SKM-1 (cell line): ENCODE data around the gene SLC27A1.
A peak's percentile ranks its signal among the peaks of the same experiment; 100 is the strongest.
"Not testable (repeated sequence)": the region's sequence is repeated elsewhere in the genome, so short reads cannot be mapped to it uniquely, and the experiment has no call there.

ENCODE experiments used
- DNase-seq: peaks from one replicate; lab custom pipeline; 2025; ENCODE audit not compliant: unreplicated experiment; lab: John Stamatoyannopoulos, UW

SLC27A1 gene

GRCh38 chr19:17456127-17456526 is 14.2 kb upstream of the SLC27A1 start:
- no peak for DNase-seq

GRCh38 chr19:17457616-17458015 is 12.7 kb upstream of the SLC27A1 start:
- DNase-seq = no peak

- DNase-seq = no peak
These were observed 11.4 kb upstream of the SLC27A1 start for GRCh38 chr19:17458970-17459369.

GRCh38 chr19:17460372-17461230 is 9.7 kb upstream of the SLC27A1 start, which contains the start of gene NXNL1:
TSS of gene NXNL1 (minus strand) at chr19:17460926. CDS start at chr19:17460869, 57 bp downstream.
- DNase-seq = no peak

DNA sequence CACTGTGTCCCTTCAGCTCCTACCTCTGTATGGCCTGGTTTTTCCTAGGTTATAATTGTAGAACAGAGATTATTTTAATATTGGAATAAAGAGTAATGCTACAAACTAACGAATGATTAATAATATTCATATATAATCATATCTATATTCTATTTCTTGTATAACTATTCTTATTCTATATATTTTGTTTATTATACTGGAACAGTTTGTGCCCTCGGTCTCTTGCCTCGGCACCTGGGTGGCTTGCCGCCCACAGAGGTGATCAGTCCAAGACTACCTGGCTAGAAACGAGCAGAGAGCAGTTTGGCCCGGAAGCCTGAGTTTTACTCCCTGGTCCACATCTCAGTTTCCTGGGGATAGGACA is 3.9 kb upstream of the SLC27A1 start:
- no peak for DNase-seq

- no peak for DNase-seq
These were observed 2.6 kb upstream of the SLC27A1 start for GRCh38 chr19:17467471-17468301.

DNA sequence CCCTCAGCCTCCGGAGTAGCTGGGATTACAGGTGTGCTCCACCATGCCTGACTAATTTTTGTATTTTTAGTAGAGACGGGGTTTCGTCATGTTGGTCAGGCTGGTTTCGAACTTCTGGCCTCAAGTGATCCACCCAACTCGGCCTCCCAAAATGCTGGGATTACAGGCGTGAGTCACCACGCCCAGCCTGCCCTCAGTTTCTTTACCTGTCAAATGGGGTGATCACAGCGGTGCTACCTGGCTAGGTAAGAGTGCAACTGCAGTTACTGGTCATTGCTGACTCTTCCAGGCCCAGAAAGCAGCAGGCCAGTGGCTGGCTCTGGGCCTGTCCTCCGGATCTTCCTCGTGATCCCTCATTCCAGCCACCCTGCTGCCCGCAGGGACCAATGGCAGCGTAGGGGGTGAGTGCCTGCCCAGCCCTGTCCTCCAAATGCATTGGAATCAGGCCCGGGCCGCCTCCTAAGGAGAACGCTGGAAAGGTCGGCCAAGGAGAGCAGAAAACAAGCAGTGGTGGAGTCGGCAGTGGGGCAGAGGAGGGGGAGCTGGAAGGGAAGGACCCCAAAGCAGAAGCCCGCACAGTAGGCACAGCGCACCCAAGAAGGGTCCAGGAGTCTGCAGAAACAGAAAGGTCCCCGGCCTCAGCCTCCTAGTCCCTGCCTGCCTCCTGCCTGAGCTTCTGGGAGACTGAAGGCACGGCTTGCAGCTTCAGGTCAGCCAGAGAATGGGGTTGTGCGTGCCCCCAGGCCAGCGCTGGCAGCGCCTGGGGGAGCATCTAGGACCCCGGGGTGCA is 1.8 kb upstream of the SLC27A1 start:
- DNase-seq = no peak

GRCh38 chr19:17469092-17469480 is 1.2 kb upstream of the SLC27A1 start:
- DNase-seq = no peak

GRCh38 chr19:17469481-17470067 is 750 bp upstream of the SLC27A1 start:
- peak; percentile 96 for DNase-seq

DNA sequence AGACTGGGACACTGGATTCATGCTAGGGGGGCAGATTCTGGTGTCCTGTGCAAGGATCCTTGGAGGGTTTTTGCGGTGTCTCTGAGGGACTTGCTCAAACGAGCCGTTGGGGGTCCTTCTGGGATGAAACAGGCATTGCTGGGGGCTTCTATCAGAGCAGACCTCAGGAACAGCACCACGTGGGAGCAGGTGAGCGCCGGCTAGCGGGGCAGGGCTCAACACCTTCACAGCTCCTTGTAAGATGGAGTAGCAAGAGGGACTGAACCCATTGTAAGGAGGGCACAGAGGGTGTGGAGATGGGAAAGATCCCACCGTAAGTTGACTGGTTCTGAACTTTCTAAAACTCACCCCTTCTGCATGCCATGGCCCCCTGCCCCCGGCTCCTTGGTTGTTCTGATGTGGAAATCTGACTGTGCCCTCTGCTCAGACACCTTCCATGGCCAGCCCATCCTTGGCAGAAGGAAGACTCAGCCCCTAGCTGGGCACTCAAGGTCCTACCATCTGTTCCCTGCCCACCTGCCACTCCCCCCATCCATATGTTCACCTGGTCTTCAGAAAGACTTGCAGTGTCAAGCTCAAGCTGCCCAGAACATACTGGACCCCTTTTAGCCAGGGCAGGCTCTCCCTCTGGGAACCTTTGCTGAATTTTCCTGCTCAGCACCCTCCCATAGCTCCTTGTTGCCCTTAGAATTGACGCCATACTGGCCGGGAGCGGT is 1.2 kb downstream of the SLC27A1 start:
- DNase-seq = no peak

DNA sequence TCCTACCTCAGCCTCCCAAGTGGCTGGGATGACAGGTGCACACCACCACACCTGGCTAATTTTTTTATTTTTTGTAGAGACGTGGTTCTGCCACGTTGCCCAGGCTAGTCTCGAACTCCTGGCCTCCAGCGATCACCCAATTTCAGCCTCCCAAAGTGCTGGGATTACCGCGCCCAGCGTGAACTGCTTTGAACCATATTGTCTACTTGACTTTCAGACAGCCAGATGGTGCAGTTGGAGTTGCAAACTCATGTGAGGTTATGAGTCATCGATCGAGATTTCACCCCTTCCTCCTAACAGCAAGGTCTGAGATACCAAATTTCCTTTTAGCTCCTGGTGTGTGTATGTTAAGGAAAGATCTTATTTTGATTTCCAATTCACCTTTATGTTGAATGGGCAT is 2.7 kb downstream of the SLC27A1 start:
- DNase-seq = peak; percentile 39

DNA sequence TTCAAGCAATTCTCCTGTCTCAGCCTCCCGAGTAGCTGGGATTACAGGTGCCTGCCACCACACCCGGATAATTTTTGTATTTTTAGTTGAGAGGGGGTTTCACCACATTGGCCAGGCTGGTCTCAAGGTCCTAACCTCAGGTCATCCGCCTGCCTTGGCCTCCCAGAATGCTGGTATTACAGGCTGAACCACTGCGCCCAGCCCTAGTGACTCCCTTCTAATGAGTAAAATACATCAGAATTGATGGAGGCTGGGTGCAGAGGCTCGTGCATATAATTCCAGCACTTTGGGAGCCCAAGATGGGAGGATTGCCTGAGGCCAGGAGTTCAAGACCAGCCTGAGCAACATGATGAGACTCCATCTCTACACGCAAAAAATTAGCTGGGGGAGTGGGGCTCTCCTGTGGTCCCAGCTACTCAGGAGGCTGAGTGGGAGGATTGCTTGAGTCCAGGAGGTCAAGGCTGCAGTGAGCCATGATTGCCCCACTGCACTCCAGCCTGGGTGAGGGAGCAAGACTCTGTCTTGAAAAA is 4.8 kb downstream of the SLC27A1 start:
- DNase-seq = not testable (repeated sequence)

DNA sequence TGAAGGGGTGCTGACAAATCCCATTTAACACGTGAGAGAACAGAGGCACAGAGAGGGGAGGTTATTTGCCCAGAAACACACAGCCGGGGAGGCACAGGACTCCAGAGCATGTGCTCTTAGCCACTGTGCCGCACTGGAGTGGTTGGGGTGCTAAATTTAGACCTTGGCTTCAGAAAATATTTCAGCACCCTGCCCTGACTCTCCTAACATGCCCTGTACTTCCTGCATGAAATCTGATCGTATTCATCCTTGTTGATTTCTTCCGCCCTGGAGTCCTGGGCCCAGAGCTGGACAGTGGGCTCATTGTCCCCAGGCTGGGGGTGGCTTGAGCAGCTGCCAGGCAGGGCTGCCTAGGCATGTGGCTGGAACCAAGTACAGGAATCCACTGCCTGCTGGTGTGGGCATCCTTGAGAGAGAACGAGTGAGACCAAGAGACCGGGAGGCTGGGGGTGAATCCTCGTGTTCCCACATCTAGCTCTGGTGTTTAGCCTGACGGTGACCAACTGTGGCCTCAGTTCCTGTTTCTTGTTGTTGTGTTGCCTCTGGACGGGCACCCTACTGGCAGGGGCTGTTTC is 5.3 kb downstream of the SLC27A1 start:
- DNase-seq = no peak

GRCh38 chr19:17479325-17479791 is 9.0 kb downstream of the SLC27A1 start:
- DNase-seq = no peak

GRCh38 chr19:17481986-17482385 is 11.7 kb downstream of the SLC27A1 start:
- no peak for DNase-seq

- DNase-seq = no peak
These were observed 12.7 kb downstream of the SLC27A1 start for GRCh38 chr19:17482877-17483604.

DNA sequence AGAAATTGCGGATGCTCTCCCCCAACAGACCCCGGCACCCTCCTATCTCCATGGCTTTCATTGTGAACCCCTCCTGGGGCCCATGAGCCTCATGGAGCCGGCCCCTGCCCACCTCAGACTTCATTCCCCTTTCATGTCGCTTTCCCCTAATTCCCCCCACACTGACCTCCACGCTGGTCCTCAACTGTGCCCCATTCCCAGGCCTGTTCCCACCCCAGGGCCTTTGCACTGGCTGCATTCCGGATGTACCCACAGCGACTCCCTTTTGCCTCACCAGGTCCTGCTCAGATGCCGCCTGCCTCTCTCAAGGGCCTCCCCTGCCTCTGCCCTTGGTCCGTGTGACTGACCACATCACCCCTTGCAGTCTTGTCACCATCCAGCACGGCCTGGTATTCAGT is 13.3 kb downstream of the SLC27A1 start:
- DNase-seq = no peak

GRCh38 chr19:17484520-17485185 is 14.3 kb downstream of the SLC27A1 start:
- no peak for DNase-seq
